ENCODE measurements around the gene ABCC9.
"Not testable (repeated sequence)": the region's sequence is repeated elsewhere in the genome, so short reads cannot be mapped to it uniquely, and the experiment has no call there.

The ABCC9 gene

DNA sequence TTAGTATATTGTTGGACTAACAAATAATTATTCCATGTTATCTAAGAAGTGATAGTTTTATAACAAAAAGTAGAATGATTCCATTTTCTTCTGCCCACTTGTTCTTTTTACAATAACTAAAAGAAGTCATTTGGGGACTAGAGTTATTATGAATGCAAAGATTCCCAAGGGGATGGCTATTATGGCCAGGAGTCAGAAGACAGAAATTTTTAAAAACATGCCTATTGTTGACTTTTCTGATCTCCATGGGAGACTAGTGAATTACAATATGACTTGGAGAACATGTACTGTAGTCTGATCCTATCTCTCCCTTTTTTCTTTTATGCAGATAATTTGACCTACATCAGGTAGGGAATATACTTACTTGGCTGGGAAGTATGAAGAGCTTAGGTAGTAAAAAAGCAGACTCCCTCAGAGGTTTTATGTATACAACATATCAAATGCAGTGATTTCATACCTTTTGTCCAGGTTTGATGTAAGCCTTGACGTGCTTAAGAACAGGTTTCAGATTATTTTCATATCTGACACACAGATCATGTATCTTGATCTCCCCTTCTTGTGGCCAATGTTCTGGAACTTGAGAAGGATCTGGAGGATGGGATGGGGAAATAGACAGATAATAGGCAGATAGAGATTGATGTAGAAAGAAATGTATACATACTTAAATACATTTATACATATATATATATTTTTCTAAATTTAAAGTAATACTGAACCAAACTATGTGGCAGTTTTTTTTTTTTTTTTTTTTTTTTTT is 125.7 kb downstream of the ABCC9 start:
- no peaks in the 10 kb centered on the region for H3K36me3 ChIP-seq
- H3K4me3 ChIP-seq (ENCODE audit: low read depth in 1 of 2, low read length in 1 of 2), result no peak overlapping the region
- no peak for TF ChIP-seq CTCF (IDR thresholded peaks at IDR 0.05)
- no peak overlapping the region for H3K27ac ChIP-seq
- no peaks in the 10 kb centered on the region for H3K4me1 ChIP-seq (ENCODE audit: control insufficient read depth in 1 of 2, insufficient read depth in 1 of 2, low read depth in 1 of 2, low read length in 1 of 2)
- no peaks in the 10 kb centered on the region for H3K9me3 ChIP-seq
- H3K27me3 ChIP-seq, result no peaks in the 10 kb centered on the region

GRCh38 chr12:21814814-21815213 is 126.4 kb downstream of the ABCC9 start:
- Histone ChIP-seq H3K27me3 (no peaks in the 10 kb centered on the region), H3K36me3 (no peaks in the 10 kb centered on the region), H3K4me3 (ENCODE audit: low read depth in 1 of 2, low read length in 1 of 2) (no peak overlapping the region), H3K4me1 (ENCODE audit: control insufficient read depth in 1 of 2, insufficient read depth in 1 of 2, low read depth in 1 of 2, low read length in 1 of 2) (no peaks in the 10 kb centered on the region), H3K27ac (no peak overlapping the region), H3K9me3 (no peaks in the 10 kb centered on the region)
- no peak for TF ChIP-seq CTCF (IDR thresholded peaks at IDR 0.05)

- no peaks in the 10 kb centered on the region for H3K36me3 ChIP-seq
- H3K4me3 ChIP-seq (ENCODE audit: low read depth in 1 of 2, low read length in 1 of 2), result no peak overlapping the region
- no peak overlapping the region for H3K27ac ChIP-seq
- H3K9me3 ChIP-seq, result no peaks in the 10 kb centered on the region
- no peaks in the 10 kb centered on the region for H3K27me3 ChIP-seq
- no peak for TF ChIP-seq CTCF (IDR thresholded peaks at IDR 0.05)
- H3K4me1 ChIP-seq (ENCODE audit: control insufficient read depth in 1 of 2, insufficient read depth in 1 of 2, low read depth in 1 of 2, low read length in 1 of 2), result no peaks in the 10 kb centered on the region
Observed at GRCh38 chr12:21814327-21814726, 126.9 kb downstream of the ABCC9 start.

DNA sequence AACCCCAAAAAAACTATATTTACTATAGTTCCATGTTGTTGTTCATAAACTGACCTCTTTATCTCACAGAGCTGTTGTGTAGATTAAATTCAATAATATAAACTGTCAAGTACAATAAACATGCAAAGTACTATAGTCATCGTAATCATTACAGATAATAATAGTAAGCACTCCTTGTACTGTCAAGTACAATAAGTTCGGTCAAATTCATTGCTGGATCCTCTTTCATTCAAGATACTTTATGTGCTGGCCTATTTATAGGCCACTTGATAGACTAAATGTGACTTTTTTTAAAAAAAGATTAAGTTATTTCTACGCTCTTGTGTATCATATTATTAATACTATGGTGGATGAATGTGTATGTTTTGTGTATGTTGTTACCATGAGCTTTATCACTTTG is 127.5 kb downstream of the ABCC9 start:
- Histone ChIP-seq H3K4me1 (ENCODE audit: control insufficient read depth in 1 of 2, insufficient read depth in 1 of 2, low read depth in 1 of 2, low read length in 1 of 2) (no peaks in the 10 kb centered on the region), H3K9me3 (no peaks in the 10 kb centered on the region), H3K27ac (no peak overlapping the region), H3K4me3 (ENCODE audit: low read depth in 1 of 2, low read length in 1 of 2) (no peak overlapping the region), H3K36me3 (no peaks in the 10 kb centered on the region), H3K27me3 (no peaks in the 10 kb centered on the region)
- no peak for TF ChIP-seq CTCF (IDR thresholded peaks at IDR 0.05)

DNA sequence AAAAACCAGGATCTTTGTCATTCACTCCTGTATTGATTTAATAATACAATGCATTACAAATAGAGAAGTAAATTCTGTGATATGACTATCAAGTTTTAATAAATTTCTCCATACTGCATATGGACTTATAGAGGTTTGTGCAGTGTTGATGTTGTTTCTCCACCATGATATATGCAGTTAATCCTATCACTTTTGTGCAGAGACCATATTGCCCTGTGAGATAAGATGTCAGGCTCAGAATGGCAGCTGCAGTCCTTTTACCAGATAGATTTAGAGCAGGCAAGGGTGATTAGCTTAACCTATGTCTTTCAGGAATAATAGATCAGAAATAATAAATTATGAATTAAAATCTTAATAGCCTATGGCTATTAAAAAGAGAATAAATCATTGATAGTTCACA is 128.1 kb downstream of the ABCC9 start:
- Histone ChIP-seq H3K36me3 (no peaks in the 10 kb centered on the region), H3K27me3 (no peaks in the 10 kb centered on the region), H3K27ac (no peak overlapping the region), H3K4me1 (ENCODE audit: control insufficient read depth in 1 of 2, insufficient read depth in 1 of 2, low read depth in 1 of 2, low read length in 1 of 2) (no peaks in the 10 kb centered on the region), H3K9me3 (no peaks in the 10 kb centered on the region), H3K4me3 (ENCODE audit: low read depth in 1 of 2, low read length in 1 of 2) (no peak overlapping the region)
- no peak for TF ChIP-seq CTCF (IDR thresholded peaks at IDR 0.05)

GRCh38 chr12:21812340-21812739 is 128.9 kb downstream of the ABCC9 start:
- not testable (repeated sequence) for H3K4me3 ChIP-seq (ENCODE audit: low read depth in 1 of 2, low read length in 1 of 2); H3K27me3 ChIP-seq; H3K27ac ChIP-seq; H3K9me3 ChIP-seq; H3K4me1 ChIP-seq (ENCODE audit: control insufficient read depth in 1 of 2, insufficient read depth in 1 of 2, low read depth in 1 of 2, low read length in 1 of 2); H3K36me3 ChIP-seq

All from neutrophil (primary cell).